HEK293T (cell line): ENCODE results near the gene PIK3CG.
"Not testable (repeated sequence)": the region's sequence is repeated elsewhere in the genome, so short reads cannot be mapped to it uniquely, and the experiment has no call there.

Source experiments
- CTCF ChIA-PET: fragments of 350-600 bp; formaldehyde crosslinking; extraction: SDS; loops from one replicate; lab custom pipeline; 2021; ENCODE audit warnings: antibody characterized with exemption, inconsistent platforms; lab: Yijun Ruan, JAX
- POLR2A ChIA-PET: fragments of 350-600 bp; formaldehyde crosslinking; extraction: SDS; loops from one replicate; lab custom pipeline; 2020; ENCODE audit warnings: antibody characterized with exemption, inconsistent platforms; lab: Yijun Ruan, JAX
- DNase-seq: peaks from one replicate; pipeline ENCODE4 v3.0.0; 2012; ENCODE audit warnings: mixed read lengths; ENCODE audit errors: extremely low spot score
- ARNT ChIP-seq: fragments of 450-650 bp; IDR thresholded peaks from 2 replicates; pipeline ENCODE4 v1.6.1; 2017; ENCODE audit warnings: mild to moderate bottlenecking
- BHLHE40 ChIP-seq: fragments of 450-650 bp; IDR thresholded peaks from 2 replicates; pipeline ENCODE4 v1.6.1; 2016; ENCODE audit warnings: mild to moderate bottlenecking, moderate library complexity, borderline replicate concordance
- CTBP1 ChIP-seq: fragments of 450-650 bp; IDR thresholded peaks from 2 replicates; pipeline ENCODE4 v1.6.1; 2016; ENCODE audit warnings: borderline replicate concordance
- ELF4 ChIP-seq: fragments of 450-650 bp; IDR thresholded peaks from 2 replicates; pipeline ENCODE4 v1.6.1; 2017; ENCODE audit warnings: antibody characterized with exemption
- FOXA1 ChIP-seq: fragments of 450-650 bp; IDR thresholded peaks from 2 replicates; pipeline ENCODE4 v1.6.1; 2016; ENCODE audit warnings: mild to moderate bottlenecking
- FOXK2 ChIP-seq: fragments of 450-650 bp; IDR thresholded peaks from 2 replicates; pipeline ENCODE4 v1.6.1; 2016; ENCODE audit warnings: mild to moderate bottlenecking
- FOXM1 ChIP-seq: fragments of 450-650 bp; IDR thresholded peaks from 2 replicates; pipeline ENCODE4 v1.6.1; 2017; ENCODE audit warnings: mild to moderate bottlenecking, borderline replicate concordance
- HDGF ChIP-seq: fragments of 450-650 bp; IDR thresholded peaks from 2 replicates; pipeline ENCODE4 v1.6.1; 2017; ENCODE audit warnings: antibody characterized with exemption, borderline replicate concordance
- L3MBTL2 ChIP-seq: fragments of 450-650 bp; conservative IDR thresholded peaks from 2 replicates; pipeline ENCODE4 v1.6.1; 2016; ENCODE audit warnings: mild to moderate bottlenecking
- LEF1 ChIP-seq: fragments of 450-650 bp; IDR thresholded peaks from 2 replicates; pipeline ENCODE4 v1.6.1; 2017; ENCODE audit warnings: mild to moderate bottlenecking, borderline replicate concordance
- NFRKB ChIP-seq: fragments of 450-650 bp; IDR thresholded peaks from 2 replicates; pipeline ENCODE4 v1.6.1; 2016; ENCODE audit warnings: mild to moderate bottlenecking, moderate library complexity
- PKNOX1 ChIP-seq: fragments of 450-650 bp; IDR thresholded peaks from 2 replicates; pipeline ENCODE4 v1.6.1; 2016
- SP1 ChIP-seq: fragments of 450-650 bp; IDR thresholded peaks from 2 replicates; pipeline ENCODE4 v1.6.1; 2017
- SUZ12 ChIP-seq: fragments of 450-650 bp; IDR thresholded peaks from 2 replicates; pipeline ENCODE4 v1.6.1; 2016; ENCODE audit warnings: mild to moderate bottlenecking
- TARDBP ChIP-seq: fragments of 450-650 bp; IDR thresholded peaks from 2 replicates; pipeline ENCODE4 v1.6.1; 2016
- ZNF384 ChIP-seq: fragments of 450-650 bp; IDR thresholded peaks from 2 replicates; pipeline ENCODE4 v1.6.1; 2016

The PIK3CG gene

GRCh38 chr7:106895246-106895864, 30.3 kb downstream of the PIK3CG start:
- CTCF ChIA-PET: interaction anchor here (0.7 kb wide), 1 partner anchor 65 kb away, joined by 3 read pairs; no protein-coding TSS in a partner anchor
- DNase-seq: no peak
- POLR2A ChIA-PET: no interaction called here

GRCh38 chr7:106896231-106896630, 31.1 kb downstream of the PIK3CG start:
- CTCF ChIA-PET: no interaction called here

More at GRCh38 chr7:106895246-106895864, 30.3 kb downstream of the PIK3CG start:
- TF ChIP-seq HDGF (no peak), ELF4 (no peak), SUZ12 (no peak), FOXM1 (no peak), L3MBTL2 (no peak), ZNF384 (no peak), ARNT (no peak), CTBP1 (no peak), LEF1 (no peak), SP1 (no peak), FOXA1 (no peak), TARDBP (no peak), BHLHE40 (no peak)

GRCh38 chr7:106897553-106897952, 32.5 kb downstream of the PIK3CG start:
- DNase-seq, CTCF ChIA-PET, POLR2A ChIA-PET: not testable (repeated sequence)

More at GRCh38 chr7:106896231-106896630, 31.1 kb downstream of the PIK3CG start:
- TF ChIP-seq TARDBP (no peak), CTBP1 (no peak), ARNT (no peak), FOXK2 (no peak), HDGF (no peak), FOXM1 (no peak), PKNOX1 (no peak), NFRKB (no peak), SUZ12 (no peak), ZNF384 (no peak), LEF1 (no peak), SP1 (no peak), L3MBTL2 (no peak), BHLHE40 (no peak), ELF4 (no peak), FOXA1 (no peak)
- POLR2A ChIA-PET: no interaction called here
- DNase-seq: no peak

- POLR2A ChIA-PET: interaction anchor here (0.9 kb wide), 1 partner anchor 638 kb away, joined by 3 read pairs; no protein-coding TSS in a partner anchor
- CTCF ChIA-PET, DNase-seq: not testable (repeated sequence)
Observed at GRCh38 chr7:106898967-106899366, 33.9 kb downstream of the PIK3CG start.

- ChIA-PET POLR2A (no interaction called here), CTCF (no interaction called here)
- TF ChIP-seq FOXA1: no peak
- TF ChIP-seq HDGF: no peak
- no peak for TF ChIP-seq CTBP1
- no peak for TF ChIP-seq TARDBP
- no peak for TF ChIP-seq BHLHE40
- TF ChIP-seq PKNOX1: no peak
- no peak for TF ChIP-seq ELF4
- no peak for TF ChIP-seq L3MBTL2
- TF ChIP-seq NFRKB: no peak
- TF ChIP-seq ZNF384: no peak
- TF ChIP-seq SP1: no peak
- no peak for TF ChIP-seq FOXK2
- DNase-seq: no peak
Observed at GRCh38 chr7:106901828-106902441, 36.9 kb downstream of the PIK3CG start.

- CTCF ChIA-PET: no interaction called here
- TF ChIP-seq SUZ12 (no peak), HDGF (no peak), BHLHE40 (no peak), TARDBP (no peak), L3MBTL2 (no peak), ELF4 (no peak), ZNF384 (no peak), FOXA1 (no peak), ARNT (no peak), LEF1 (no peak), CTBP1 (no peak), NFRKB (no peak), PKNOX1 (no peak), FOXK2 (no peak), SP1 (no peak), FOXM1 (no peak)
- POLR2A ChIA-PET: no interaction called here
- no peak for DNase-seq
Observed at GRCh38 chr7:106905734-106906133, 40.7 kb downstream of the PIK3CG start.
